Forelimb muscle (tissue), 1 donor: ENCODE data around the gene CNTROB. TPM values are rescaled to one million over a fixed set of nuclear protein-coding genes. Genes with fewer than 3 reads are reported as not detected.

Experiments
- DNase-seq: peaks from one replicate; pipeline ENCODE4 v3.0.0-alpha.2; 2013; ENCODE audit warnings: low read depth
- polyA plus RNA-seq: library from polyadenylated mRNA; unstranded; fragments of 120-200 nt; gene quantifications from one replicate; pipeline ENCODE4 v1.2.1, GENCODE V29; 2013; ENCODE audit not compliant: insufficient read length

Gene CNTROB
- polyA plus RNA-seq, 1 donor, result 31.0 TPM

- no peak for DNase-seq
Observed at GRCh38 chr17:7987112-7987893, 55.3 kb downstream of the CNTROB start.

- DNase-seq, result peak; percentile 77
Observed at GRCh38 chr17:7988750-7989178, 56.8 kb downstream of the CNTROB start.

- DNase-seq, result no peak
Observed at GRCh38 chr17:7989781-7990655, 58.0 kb downstream of the CNTROB start.

- DNase-seq, result no peak
Observed at GRCh38 chr17:7992516-7992915, 60.5 kb downstream of the CNTROB start.

- DNase-seq, result no peak
Observed at GRCh38 chr17:7992924-7993323, 60.9 kb downstream of the CNTROB start.

- DNase-seq, result no peak
Observed at GRCh38 chr17:7993972-7994589, 62.1 kb downstream of the CNTROB start.

- no peak for DNase-seq
Observed at GRCh38 chr17:7995724-7996123, 63.7 kb downstream of the CNTROB start.

GRCh38 chr17:7997186-7997585 lies 65.2 kb downstream of the CNTROB start:
- DNase-seq, result no peak

Other genes with a start within 250 kb of the CNTROB start
- 32.3 TPM for gene TP53, start 244.7 kb upstream of the CNTROB start, polyA plus RNA-seq
- 6.6 TPM for gene WRAP53, start 243.7 kb upstream of the CNTROB start, polyA plus RNA-seq
- gene EFNB3, start 227.0 kb upstream of the CNTROB start, polyA plus RNA-seq, result 4.4 TPM
- gene DNAH2, start 214.5 kb upstream of the CNTROB start, polyA plus RNA-seq, result 4.3 TPM
- 15.4 TPM for gene KDM6B, start 98.0 kb upstream of the CNTROB start, polyA plus RNA-seq
- 23.0 TPM for gene TMEM88, start 77.1 kb upstream of the CNTROB start, polyA plus RNA-seq
- gene NAA38, start 74.6 kb upstream of the CNTROB start, polyA plus RNA-seq, result 54.2 TPM
- gene CYB5D1, start 74.2 kb upstream of the CNTROB start, polyA plus RNA-seq, result 7.2 TPM
- gene CHD3, start 43.4 kb upstream of the CNTROB start, polyA plus RNA-seq, result 66.1 TPM
- gene RNF227, start 15.9 kb upstream of the CNTROB start, polyA plus RNA-seq, result 2.5 TPM
- 4.6 TPM for gene KCNAB3, start 2.4 kb upstream of the CNTROB start, polyA plus RNA-seq
- gene TRAPPC1, start 260 bp upstream of the CNTROB start, polyA plus RNA-seq, result 86.8 TPM
- gene GUCY2D, start 70.4 kb downstream of the CNTROB start, polyA plus RNA-seq, result not detected
- gene ALOX15B, start 106.9 kb downstream of the CNTROB start, polyA plus RNA-seq, result 0.59 TPM
- not detected for gene ALOX12B, start 155.5 kb downstream of the CNTROB start, polyA plus RNA-seq
- gene ALOXE3, start 186.3 kb downstream of the CNTROB start, polyA plus RNA-seq, result not detected
- gene HES7, start 191.9 kb downstream of the CNTROB start, polyA plus RNA-seq, result 0.08 TPM
- 59.2 TPM for gene PER1, start 220.2 kb downstream of the CNTROB start, polyA plus RNA-seq
- gene VAMP2, start 230.7 kb downstream of the CNTROB start, polyA plus RNA-seq, result 61.9 TPM
- 5.7 TPM for gene TMEM107, start 244.2 kb downstream of the CNTROB start, polyA plus RNA-seq